GM13977 (cell line): Measurements from ENCODE around the gene BBS4.
A peak's percentile ranks its signal among the peaks of the same experiment; 100 is the strongest.
"Not testable (repeated sequence)": the region's sequence is repeated elsewhere in the genome, so short reads cannot be mapped to it uniquely, and the experiment has no call there.

Source experiments
- DNase-seq: peaks from one replicate; pipeline ENCODE4 v3.0.0; 2012; ENCODE audit warnings: low spot score
- CTCF ChIP-seq: IDR thresholded peaks from 2 replicates; pipeline ENCODE4 v1.5.1; 2012; ENCODE audit warnings: mild to moderate bottlenecking, control low read depth; ENCODE audit not compliant: insufficient read depth; ENCODE audit errors: extremely low read depth, missing control alignments
- in situ Hi-C: fragments of 300-500 bp; cut with MboI; formaldehyde crosslinking; loops from one replicate; pipeline ENCODE4 v1.12.0; 2022; ENCODE audit warnings: low sequenced_read_pairs, low pct_unique_long_range_greater_than_20kb, mixed read lengths, inconsistent platforms; ENCODE audit not compliant: unreplicated experiment

BBS4 gene

DNA sequence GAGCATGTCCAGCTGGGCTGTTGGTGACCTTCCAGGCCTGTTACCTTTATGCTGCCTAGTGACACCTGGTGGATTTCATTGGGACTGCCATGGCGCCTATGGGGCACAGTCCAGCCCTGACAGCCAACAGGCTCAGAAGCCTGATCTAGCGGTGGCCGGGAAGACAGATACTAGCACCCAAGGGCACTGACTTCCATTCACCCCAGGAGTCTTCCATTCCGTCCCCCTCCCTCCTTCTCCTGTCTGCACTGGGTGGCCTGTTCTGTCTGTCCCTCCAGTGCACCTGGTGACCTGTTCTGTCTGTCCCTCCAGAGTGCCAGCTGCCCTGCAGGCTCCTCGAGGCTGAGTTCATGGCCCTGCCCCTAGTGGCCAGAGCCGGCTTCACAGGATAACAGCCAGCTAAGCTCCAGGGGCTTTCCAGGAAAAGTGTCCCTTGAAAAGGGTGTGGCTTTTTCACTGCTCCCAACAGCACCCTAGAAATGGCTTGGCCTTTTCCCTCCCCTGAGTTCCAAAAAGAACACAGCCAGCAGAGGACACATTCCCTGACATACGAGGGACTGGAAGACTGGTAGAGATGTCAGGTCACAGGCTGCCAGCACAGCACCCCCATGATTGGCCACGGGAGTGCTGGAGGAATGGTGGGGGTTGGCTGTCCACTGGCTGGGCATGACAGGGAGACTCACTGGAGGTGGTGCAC, 15.2 kb upstream of the BBS4 start:
- peak; percentile 63 for DNase-seq

DNA sequence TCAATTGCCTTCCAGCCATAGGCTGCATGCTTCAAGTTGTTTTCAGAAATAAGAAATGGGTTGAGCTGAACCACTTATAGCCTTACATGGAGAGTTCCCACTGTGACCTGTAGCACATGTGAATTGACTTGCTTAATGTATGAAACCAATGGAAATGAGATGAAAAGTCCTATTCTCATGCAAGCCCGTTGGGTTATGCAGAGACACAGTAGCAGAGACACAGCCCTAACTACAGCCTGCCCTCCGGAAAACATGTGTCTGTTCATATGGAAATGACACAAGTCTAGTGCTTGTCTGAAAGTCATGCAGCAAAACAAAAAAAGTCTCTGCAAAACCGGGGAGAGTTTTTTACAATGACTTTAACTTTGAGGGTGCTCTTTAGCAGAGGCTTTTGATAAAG, 14.5 kb upstream of the BBS4 start:
- peak; percentile 1 for TF ChIP-seq CTCF
- no peak for DNase-seq
- in situ Hi-C loops: no loop called here

More for the DNA sequence above, 15.2 kb upstream of the BBS4 start:
- in situ Hi-C loops: not testable (repeated sequence)
- TF ChIP-seq CTCF: peak; percentile 69

DNA sequence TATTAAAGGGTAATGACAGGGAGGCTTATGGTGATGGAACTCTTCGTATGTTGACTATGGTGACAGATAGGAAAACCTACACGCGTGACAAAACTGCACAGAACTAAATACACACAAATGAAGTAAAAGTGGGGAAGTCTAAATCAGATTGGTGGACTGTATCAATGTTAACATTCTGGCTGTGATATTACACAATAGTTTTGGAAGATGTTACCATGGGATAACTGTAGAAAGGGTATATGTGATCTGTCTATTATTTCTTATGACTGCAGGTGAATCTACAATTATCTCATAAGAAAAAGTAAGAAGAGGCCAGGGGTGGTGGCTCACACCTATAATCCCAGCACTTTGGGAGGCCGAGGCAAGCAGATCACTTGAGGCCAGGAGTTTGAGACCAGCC, 9.2 kb upstream of the BBS4 start:
- in situ Hi-C loops: no loop called here

GRCh38 chr15:72680931-72681330, 5.1 kb upstream of the BBS4 start:
- in situ Hi-C loops: no loop called here
- DNase-seq: no peak
- no peak for TF ChIP-seq CTCF

More for the DNA sequence above, 9.2 kb upstream of the BBS4 start:
- no peak for DNase-seq
- no peak for TF ChIP-seq CTCF

- in situ Hi-C loops: no loop called here
- no peak for TF ChIP-seq CTCF
- DNase-seq: no peak
Measured at GRCh38 chr15:72682772-72683171, 3.2 kb upstream of the BBS4 start.

GRCh38 chr15:72685301-72685924, 594 bp upstream of the BBS4 start:
- TF ChIP-seq CTCF: no peak
- DNase-seq: no peak
- in situ Hi-C loops: no loop called here
